ENCODE results near the gene DTHD1. TPM values are rescaled to one million over a fixed set of nuclear protein-coding genes. Genes with fewer than 3 reads are reported as not detected.

DTHD1 gene
- total RNA-seq, 6 donors from 2014 or later, result 0.83 to 47.4 (median 7.2) TPM

- TF ChIP-seq CTCF (IDR thresholded peaks at IDR 0.05) (no peak), POLR2A (IDR thresholded peaks at IDR 0.05) (no peak), POLR2AphosphoS5 (IDR thresholded peaks at IDR 0.05) (no peak), EP300 (IDR thresholded peaks at IDR 0.05) (no peak)
- no peaks in the 10 kb centered on the region for H3K27me3 ChIP-seq
- H3K4me1 ChIP-seq, result peaks cover 0 to 2% (median 0%) of the 10 kb centered on the region in 4 donors
- 62 to 88% methylated on average over 1 of the region's 1 CpG for WGBS, 2 donors
- H3K36me3 ChIP-seq, result no peaks in the 10 kb centered on the region
- ATAC-seq (ENCODE audit: low FRiP score in 2 of 2) (no peak), DNase-seq (no peak)
- no peaks in the 10 kb centered on the region for H3K9me3 ChIP-seq
- H3K4me3 ChIP-seq, result no peak overlapping the region
- H3K27ac ChIP-seq, result no peak overlapping the region
These were observed 22.8 kb downstream of the DTHD1 start for GRCh38 chr4:36304138-36304681.

- no peak overlapping the region for H3K4me3 ChIP-seq
- ATAC-seq (ENCODE audit: low FRiP score in 2 of 2), result no peak
- no peak for DNase-seq
- no peaks in the 10 kb centered on the region for H3K36me3 ChIP-seq
- H3K27ac ChIP-seq, result no peak overlapping the region
- peaks cover 14 to 19% (median 15%) of the 10 kb centered on the region in 4 donors for H3K4me1 ChIP-seq
- WGBS, 2 donors, result 38 to 72% methylated on average over 2 of the region's 2 CpGs
- no peaks in the 10 kb centered on the region for H3K27me3 ChIP-seq
- TF ChIP-seq POLR2A (IDR thresholded peaks at IDR 0.05) (no peak), EP300 (IDR thresholded peaks at IDR 0.05) (no peak), CTCF (IDR thresholded peaks at IDR 0.05) (no peak), POLR2AphosphoS5 (IDR thresholded peaks at IDR 0.05) (no peak)
- H3K9me3 ChIP-seq, result no peaks in the 10 kb centered on the region
These were observed 26.7 kb downstream of the DTHD1 start for GRCh38 chr4:36308150-36308549.

GRCh38 chr4:36310216-36310615 is 28.8 kb downstream of the DTHD1 start:
- H3K9me3 ChIP-seq, result no peaks in the 10 kb centered on the region
- no peak for ATAC-seq (ENCODE audit: low FRiP score in 2 of 2)
- H3K36me3 ChIP-seq, result no peaks in the 10 kb centered on the region
- DNase-seq, result no peak
- WGBS, 2 donors, result 53 to 60% methylated on average over 4 of the region's 4 CpGs
- H3K4me1 ChIP-seq, result peaks cover 14 to 19% (median 15%) of the 10 kb centered on the region in 4 donors
- H3K27ac ChIP-seq, result peak overlapping the region in 3 of 4 donors; percentile 51 to 63 (median 57)
- no peaks in the 10 kb centered on the region for H3K27me3 ChIP-seq
- TF ChIP-seq POLR2AphosphoS5 (IDR thresholded peaks at IDR 0.05) (no peak), CTCF (IDR thresholded peaks at IDR 0.05) (no peak)
- no peak overlapping the region for H3K4me3 ChIP-seq

- peak in 1 of 2 donors; percentile 65 for DNase-seq
- Histone ChIP-seq H3K9me3 (no peaks in the 10 kb centered on the region), H3K4me1 (peaks cover 14 to 19% (median 15%) of the 10 kb centered on the region in 4 donors), H3K4me3 (no peak overlapping the region), H3K27me3 (no peaks in the 10 kb centered on the region), H3K36me3 (no peaks in the 10 kb centered on the region), H3K27ac (peak overlapping the region; percentile 16 to 63 (median 54))
- TF ChIP-seq EP300 (IDR thresholded peaks at IDR 0.05) (peak in 1 of 4 donors; percentile 21), POLR2AphosphoS5 (IDR thresholded peaks at IDR 0.05) (peak; percentile 19 to 47), POLR2A (IDR thresholded peaks at IDR 0.05) (no peak), CTCF (IDR thresholded peaks at IDR 0.05) (no peak)
- ATAC-seq (ENCODE audit: low FRiP score in 2 of 2), result peak; percentile 63 to 91
- 30 to 49% methylated on average over 8 of the region's 8 CpGs for WGBS, 2 donors
These were observed 29.4 kb downstream of the DTHD1 start for GRCh38 chr4:36310793-36311192.

- Histone ChIP-seq H3K9me3 (no peaks in the 10 kb centered on the region), H3K4me3 (no peak overlapping the region), H3K27me3 (no peaks in the 10 kb centered on the region), H3K4me1 (peaks cover 14 to 19% (median 15%) of the 10 kb centered on the region in 4 donors), H3K27ac (no peak overlapping the region), H3K36me3 (no peaks in the 10 kb centered on the region)
- no peak for DNase-seq
- TF ChIP-seq CTCF (IDR thresholded peaks at IDR 0.05), result no peak
- TF ChIP-seq EP300 (IDR thresholded peaks at IDR 0.05), result no peak
- no peak for TF ChIP-seq POLR2A (IDR thresholded peaks at IDR 0.05)
- no peak for TF ChIP-seq POLR2AphosphoS5 (IDR thresholded peaks at IDR 0.05)
- WGBS, 2 donors, result 84 to 89% methylated on average over 3 of the region's 3 CpGs
- no peak for ATAC-seq (ENCODE audit: low FRiP score in 2 of 2)
These were observed 31.1 kb downstream of the DTHD1 start for GRCh38 chr4:36312511-36312910.
